Activated naive CD4-positive, alpha-beta T cell treated with anti-CD3 and anti-CD28 coated beads for 36 hours (primary cell): ENCODE measurements around the gene DCHS1. TPM values are rescaled to one million over a fixed set of nuclear protein-coding genes. Genes with fewer than 3 reads are reported as not detected.
A peak's percentile ranks its signal among the peaks of the same experiment; 100 is the strongest.

ENCODE experiments used
- CTCF ChIA-PET: fragments of 350-600 bp; sonication (Branson Sonifier 250); formaldehyde crosslinking; loops from one replicate; lab custom pipeline; 2021; ENCODE audit warnings: antibody characterized with exemption; lab: Charles Lee
- DNase-seq: peaks from one replicate; pipeline ENCODE4 v3.0.0-alpha.2; 2020
- H3K27ac Mint-ChIP-seq: one replicate; pipeline ENCODE4 v1.8.0; 2021; ENCODE audit warnings: mild to moderate bottlenecking, mixed read lengths
- H3K27me3 Mint-ChIP-seq: one replicate; pipeline ENCODE4 v1.8.0; 2021; ENCODE audit warnings: low read depth, mixed read lengths
- H3K36me3 Mint-ChIP-seq: one replicate; pipeline ENCODE4 v1.8.0; 2021; ENCODE audit warnings: low read depth, mixed read lengths
- H3K4me1 Mint-ChIP-seq: one replicate; pipeline ENCODE4 v1.8.0; 2021; ENCODE audit warnings: low read depth, mixed read lengths
- H3K4me3 Mint-ChIP-seq: one replicate; pipeline ENCODE4 v1.8.0; 2021; ENCODE audit warnings: mild to moderate bottlenecking, moderate library complexity, mixed read lengths
- H3K9me3 Mint-ChIP-seq: one replicate; pipeline ENCODE4 v1.8.0; 2021; ENCODE audit warnings: mixed read lengths
- intact Hi-C: fragments of 100-400 bp; cut with micrococcal nuclease; formaldehyde crosslinking; loops from one replicate; pipeline ENCODE4 v1.15.1; 2023
- total RNA-seq, 2 experiments: library from RNA; stranded (reverse); gene quantifications; one replicate each; pipeline ENCODE4 v1.2.3, GENCODE V29; 2021

DCHS1 gene
- total RNA-seq, 2 experiments from 2014 or later, result 0.79 to 0.88 TPM

DNA sequence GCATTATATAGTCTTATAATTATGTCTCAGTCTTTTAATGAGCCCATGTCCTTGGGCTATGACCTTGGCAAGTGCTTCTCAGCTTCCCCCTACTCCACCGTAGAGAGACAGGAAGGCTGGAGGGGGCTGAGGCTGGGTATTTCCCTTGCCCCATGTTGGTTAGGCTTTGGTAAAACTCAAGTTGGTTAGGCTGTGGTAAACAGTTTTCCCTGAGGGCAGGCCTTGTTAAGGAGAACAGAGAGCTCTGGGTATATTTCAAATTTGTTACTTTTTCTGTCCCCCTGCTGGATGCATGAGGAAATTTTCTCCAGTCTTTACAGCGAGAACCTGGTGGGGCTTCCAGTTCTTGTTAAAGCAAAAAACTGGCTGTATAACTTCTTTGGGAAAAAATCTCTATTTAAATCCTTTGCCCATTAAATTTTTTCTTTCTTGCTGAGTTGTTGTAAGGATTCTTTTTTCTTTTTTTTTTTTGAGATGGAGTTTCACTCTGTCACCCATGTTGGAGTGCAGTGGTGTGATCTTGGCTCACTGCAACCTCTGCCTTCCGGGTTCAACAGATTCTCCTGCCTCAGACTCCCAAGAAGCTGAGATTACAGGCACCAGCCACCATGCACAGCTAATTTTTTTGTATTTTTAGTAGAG lies 12.2 kb upstream of the DCHS1 start:
- Mint-ChIP-seq H3K9me3 (no peaks in the 10 kb centered on the region), H3K4me3 (no peak overlapping the region), H3K27me3 (no peaks in the 10 kb centered on the region), H3K4me1 (peaks cover 63% of the 10 kb centered on the region), H3K36me3 (no peaks in the 10 kb centered on the region), H3K27ac (peak overlapping the region; percentile 28)
- intact Hi-C loops, result loop anchor here (1.0 to 2.0 kb wide), 3 partner anchors 15 to 64 kb away; partner anchors contain the start of genes MRPL17 and TPP1
- CTCF ChIA-PET, result interaction anchor here (0.6 to 2.5 kb wide), 18 partner anchors 9 to 168 kb away, joined by 3 to 14 read pairs (median 4); partner anchors contain the start of genes ILK, MRPL17 and TAF10
- DNase-seq, result peak; percentile 59

DNA sequence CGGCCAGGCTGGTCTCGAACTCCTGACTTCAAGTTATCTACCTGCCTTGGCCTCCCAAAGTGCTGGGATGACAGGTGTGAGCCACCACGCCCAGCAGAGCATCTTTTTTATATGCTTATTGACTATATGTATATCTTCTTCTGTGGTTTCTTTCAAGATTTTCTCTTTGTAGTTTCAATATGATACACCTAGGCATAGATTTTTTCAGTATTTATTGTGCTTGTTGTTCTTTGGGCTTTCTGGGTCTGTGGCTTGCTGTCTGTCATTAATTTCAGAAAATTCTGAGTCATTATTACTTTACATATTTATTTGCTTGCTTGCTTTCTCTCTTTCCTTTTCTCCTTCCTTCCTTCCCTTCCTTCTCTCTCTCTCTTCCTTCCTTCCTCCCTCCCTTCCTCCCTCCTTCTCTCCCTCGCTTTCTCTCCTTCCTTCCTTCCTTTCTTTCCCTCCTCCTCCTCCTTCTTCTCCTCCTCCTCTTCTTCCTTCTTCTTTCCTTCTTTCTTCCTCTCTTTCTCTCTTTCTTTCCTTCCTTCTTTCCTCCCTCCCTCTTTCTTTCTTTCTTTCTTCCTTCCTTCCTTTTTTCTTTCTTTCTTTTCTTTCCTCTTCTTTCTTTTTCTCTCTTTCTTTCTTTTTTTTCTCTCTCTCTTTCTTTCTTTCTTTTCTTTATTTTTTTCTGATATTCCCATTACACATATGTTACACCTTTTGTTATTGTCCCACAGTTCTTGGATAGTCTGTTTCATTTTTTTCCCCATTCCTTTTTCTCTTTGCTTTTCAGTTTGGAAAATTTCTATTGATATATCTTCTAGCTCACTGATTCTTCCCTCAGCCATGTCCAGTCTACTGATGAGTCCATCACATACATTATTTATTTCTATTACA lies 10.9 kb upstream of the DCHS1 start:
- no peak for DNase-seq
- Mint-ChIP-seq H3K27ac (no peak overlapping the region), H3K27me3 (no peaks in the 10 kb centered on the region), H3K36me3 (no peaks in the 10 kb centered on the region), H3K9me3 (no peaks in the 10 kb centered on the region), H3K4me1 (peaks cover 50% of the 10 kb centered on the region), H3K4me3 (no peak overlapping the region)
- intact Hi-C loops, result loop anchor here (1.0 to 2.0 kb wide), 2 partner anchors 16 to 47 kb away; partner anchors contain the start of genes MRPL17 and TPP1
- CTCF ChIA-PET, result interaction anchor here (0.6 to 2.5 kb wide), 10 partner anchors 9 to 267 kb away, joined by 3 to 14 read pairs (median 6); partner anchors contain the start of genes ILK and TAF10

DNA sequence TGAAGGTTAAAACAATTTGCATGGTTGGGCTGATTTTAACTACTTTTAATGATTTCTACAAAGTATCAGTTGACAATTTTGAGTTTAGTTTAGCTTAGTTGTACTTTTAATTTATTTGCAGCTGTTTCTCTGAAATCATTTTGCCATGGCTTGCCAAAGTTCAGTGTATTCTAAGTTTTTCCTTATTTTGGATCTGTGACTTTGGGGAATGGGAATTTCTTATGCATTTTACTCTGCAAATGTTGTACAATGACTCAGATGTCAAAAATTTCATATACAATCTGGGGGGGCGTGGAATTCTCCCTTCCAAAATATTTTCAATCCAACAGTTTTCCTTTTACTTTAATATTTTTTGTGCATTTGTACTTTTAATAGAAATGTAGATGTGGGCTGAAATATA lies 8.9 kb upstream of the DCHS1 start:
- Mint-ChIP-seq H3K4me3 (no peak overlapping the region), H3K27me3 (no peaks in the 10 kb centered on the region), H3K27ac (no peak overlapping the region), H3K4me1 (peaks cover 31% of the 10 kb centered on the region), H3K9me3 (no peaks in the 10 kb centered on the region), H3K36me3 (no peaks in the 10 kb centered on the region)
- CTCF ChIA-PET, result interaction anchor here (1.2 kb wide), 2 partner anchors 10 to 19 kb away, joined by 3 read pairs; partner anchors contain the start of gene MRPL17
- no peak for DNase-seq
- intact Hi-C loops, result no loop called here

DNA sequence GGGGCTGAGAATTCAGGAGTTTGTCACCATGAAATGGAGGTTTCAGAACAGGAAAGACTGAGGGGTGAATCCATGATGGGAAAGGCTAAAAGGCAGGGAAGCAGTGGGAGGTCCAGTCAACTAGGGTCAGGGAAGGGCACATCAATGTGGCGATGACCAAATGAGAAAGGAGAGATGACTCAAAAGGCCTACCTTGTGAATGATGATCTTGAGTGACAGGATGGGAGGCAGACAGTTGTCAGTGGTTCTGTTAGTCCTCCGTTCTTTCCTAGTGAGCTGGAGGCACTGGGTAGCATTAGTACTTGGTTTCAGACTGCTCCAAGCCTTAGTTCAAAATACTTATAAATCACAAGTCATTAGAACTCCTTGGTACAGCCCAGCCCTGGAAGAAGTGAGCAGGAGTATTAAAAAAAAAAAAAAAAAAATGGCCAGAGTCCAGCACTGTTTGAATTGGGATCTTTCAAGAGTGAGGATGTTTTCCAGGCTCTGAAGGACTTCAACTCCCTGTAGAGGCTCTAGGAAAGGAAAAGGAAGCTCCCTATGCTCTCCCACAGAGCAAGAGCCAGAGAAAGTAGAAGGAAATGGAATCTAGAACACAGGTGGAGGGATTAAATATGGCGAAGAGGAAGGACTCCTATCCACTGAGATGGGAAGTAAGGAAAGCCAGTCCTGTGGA lies 8.3 kb upstream of the DCHS1 start:
- intact Hi-C loops, result no loop called here
- DNase-seq, result no peak
- H3K27me3 Mint-ChIP-seq, result no peaks in the 10 kb centered on the region
- H3K9me3 Mint-ChIP-seq, result no peaks in the 10 kb centered on the region
- CTCF ChIA-PET, result interaction anchor here (1.2 kb wide), 1 partner anchor 19 kb away, joined by 3 read pairs; the partner anchor contains the start of gene MRPL17
- peaks cover 31% of the 10 kb centered on the region for H3K4me1 Mint-ChIP-seq
- no peaks in the 10 kb centered on the region for H3K36me3 Mint-ChIP-seq
- no peak overlapping the region for H3K4me3 Mint-ChIP-seq
- H3K27ac Mint-ChIP-seq, result no peak overlapping the region

DNA sequence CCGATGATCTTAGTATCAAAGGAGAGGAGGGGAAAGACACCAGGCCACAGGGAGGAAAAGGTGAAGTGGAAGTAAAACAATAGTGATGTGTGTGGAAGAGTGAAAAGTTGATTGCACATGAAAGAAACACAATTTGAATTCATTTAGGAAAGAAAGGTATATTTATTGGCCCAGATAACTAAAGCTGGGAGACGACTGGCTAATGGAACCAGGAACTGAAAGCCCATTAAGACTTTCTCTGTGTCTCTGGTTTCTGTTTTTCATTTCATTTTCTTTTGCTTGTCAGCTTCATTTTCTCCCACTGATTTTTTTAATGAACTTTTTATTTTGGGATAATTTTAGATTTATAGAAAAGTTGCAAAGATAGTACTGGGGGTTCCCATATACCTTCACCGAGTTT lies 5.1 kb upstream of the DCHS1 start:
- Mint-ChIP-seq H3K27me3 (no peaks in the 10 kb centered on the region), H3K9me3 (no peaks in the 10 kb centered on the region), H3K4me3 (no peak overlapping the region), H3K27ac (no peak overlapping the region), H3K4me1 (peaks cover 12% of the 10 kb centered on the region), H3K36me3 (no peaks in the 10 kb centered on the region)
- intact Hi-C loops, result no loop called here
- CTCF ChIA-PET, result no interaction called here
- no peak for DNase-seq

DNA sequence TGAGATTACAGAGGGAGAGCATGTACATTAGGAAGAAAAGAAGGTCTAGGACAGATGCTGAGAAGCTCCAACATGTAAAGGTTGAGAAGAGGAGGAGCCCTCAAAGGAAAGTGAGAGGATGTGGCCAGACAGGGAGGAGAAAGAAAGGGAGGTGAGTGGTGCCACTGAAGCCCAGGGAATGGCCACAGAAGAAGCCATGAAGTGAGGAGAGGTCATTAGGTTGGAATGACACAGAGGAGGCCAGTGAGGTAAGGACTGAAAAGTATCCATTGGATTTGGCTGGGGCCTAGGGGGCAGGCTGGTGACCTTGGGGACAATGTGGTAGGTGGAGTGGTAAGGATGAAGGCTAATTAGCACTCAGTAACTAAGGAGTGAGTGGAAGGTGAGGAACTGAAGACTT lies 3.0 kb upstream of the DCHS1 start:
- no peaks in the 10 kb centered on the region for H3K9me3 Mint-ChIP-seq
- H3K36me3 Mint-ChIP-seq, result no peaks in the 10 kb centered on the region
- H3K27ac Mint-ChIP-seq, result no peak overlapping the region
- CTCF ChIA-PET, result interaction anchor here (0.6 to 1.2 kb wide), 2 partner anchors 9 to 24 kb away, joined by 6 to 7 read pairs; partner anchors contain the start of gene MRPL17
- H3K4me3 Mint-ChIP-seq, result no peak overlapping the region
- no peak for DNase-seq
- peaks cover 8% of the 10 kb centered on the region for H3K4me1 Mint-ChIP-seq
- intact Hi-C loops, result no loop called here
- H3K27me3 Mint-ChIP-seq, result no peaks in the 10 kb centered on the region

DNA sequence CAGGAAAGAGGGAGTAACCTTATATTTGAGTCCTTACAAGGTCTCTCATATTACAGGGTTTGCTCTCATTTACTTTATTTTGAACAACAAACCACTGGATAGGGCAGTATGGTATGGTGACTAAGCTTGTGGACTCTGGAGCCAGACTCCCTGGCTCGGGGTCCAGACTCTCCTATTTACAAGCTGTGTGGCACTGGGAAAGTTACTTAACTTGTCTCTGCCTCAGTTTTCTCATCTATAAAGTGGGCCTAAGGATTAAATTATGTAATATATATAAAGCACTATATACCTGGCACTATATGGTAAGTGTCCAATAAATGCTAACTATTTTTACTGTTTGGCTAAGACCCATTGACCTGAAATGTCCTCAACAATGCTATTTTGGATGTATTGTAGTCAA lies 1.7 kb upstream of the DCHS1 start:
- Mint-ChIP-seq H3K4me1 (peaks cover 3% of the 10 kb centered on the region), H3K36me3 (no peaks in the 10 kb centered on the region), H3K27ac (no peak overlapping the region), H3K9me3 (no peaks in the 10 kb centered on the region), H3K4me3 (peak overlapping the region; percentile 5), H3K27me3 (no peaks in the 10 kb centered on the region)
- DNase-seq, result no peak
- intact Hi-C loops, result no loop called here
- CTCF ChIA-PET, result interaction anchor here (1.5 to 1.8 kb wide), 2 partner anchors 10 to 126 kb away, joined by 4 to 5 read pairs; no protein-coding TSS in a partner anchor

DNA sequence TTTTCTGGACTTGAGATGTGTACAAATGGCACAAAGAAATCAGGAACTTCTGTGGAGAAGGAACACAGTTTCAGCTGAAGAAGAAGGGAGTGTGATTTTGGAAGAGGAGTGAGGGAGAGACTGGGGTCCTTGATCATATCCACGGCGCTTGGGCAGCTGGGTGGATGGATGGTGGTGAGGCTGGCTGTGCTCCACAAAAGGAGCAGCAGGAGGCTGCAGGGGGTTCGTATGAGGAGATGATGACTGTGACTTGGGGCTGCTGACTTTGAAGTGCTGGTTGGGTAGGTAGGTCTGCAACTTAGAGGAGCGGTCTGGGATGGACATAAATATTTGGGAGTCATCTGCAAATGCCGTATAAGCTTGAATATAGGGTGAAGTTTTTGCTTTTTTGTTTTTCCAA lies 1.3 kb upstream of the DCHS1 start:
- Mint-ChIP-seq H3K27me3 (no peaks in the 10 kb centered on the region), H3K4me3 (peak overlapping the region; percentile 5), H3K36me3 (no peaks in the 10 kb centered on the region), H3K4me1 (peaks cover 3% of the 10 kb centered on the region), H3K9me3 (no peaks in the 10 kb centered on the region), H3K27ac (no peak overlapping the region)
- DNase-seq, result no peak
- CTCF ChIA-PET, result interaction anchor here (1.5 to 1.8 kb wide), 2 partner anchors 11 to 126 kb away, joined by 4 to 5 read pairs; no protein-coding TSS in a partner anchor
- intact Hi-C loops, result no loop called here

DNA sequence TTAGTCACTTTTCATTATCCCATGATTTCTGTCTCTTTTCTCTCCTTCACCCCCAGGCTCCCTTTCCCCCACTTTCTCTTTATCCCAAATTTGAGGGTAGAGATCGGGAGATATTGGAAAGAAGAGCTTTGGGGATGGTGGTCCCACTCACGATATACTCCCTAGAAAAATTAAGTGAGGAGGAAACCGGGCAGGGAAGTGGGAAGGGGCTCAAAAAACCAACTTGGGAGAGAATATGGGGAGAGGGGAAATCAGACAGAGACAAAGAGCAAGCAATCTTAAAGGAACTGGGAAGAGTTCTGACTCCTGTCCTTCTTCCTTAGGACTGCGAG lies 941 bp upstream of the DCHS1 start:
- Mint-ChIP-seq H3K27me3 (no peaks in the 10 kb centered on the region), H3K9me3 (no peaks in the 10 kb centered on the region), H3K36me3 (no peaks in the 10 kb centered on the region), H3K27ac (no peak overlapping the region), H3K4me1 (peaks cover 3% of the 10 kb centered on the region), H3K4me3 (peak overlapping the region; percentile 61)
- DNase-seq, result no peak
- intact Hi-C loops, result no loop called here
- CTCF ChIA-PET, result interaction anchor here (1.5 to 1.8 kb wide), 2 partner anchors 11 to 126 kb away, joined by 4 to 5 read pairs; no protein-coding TSS in a partner anchor

DNA sequence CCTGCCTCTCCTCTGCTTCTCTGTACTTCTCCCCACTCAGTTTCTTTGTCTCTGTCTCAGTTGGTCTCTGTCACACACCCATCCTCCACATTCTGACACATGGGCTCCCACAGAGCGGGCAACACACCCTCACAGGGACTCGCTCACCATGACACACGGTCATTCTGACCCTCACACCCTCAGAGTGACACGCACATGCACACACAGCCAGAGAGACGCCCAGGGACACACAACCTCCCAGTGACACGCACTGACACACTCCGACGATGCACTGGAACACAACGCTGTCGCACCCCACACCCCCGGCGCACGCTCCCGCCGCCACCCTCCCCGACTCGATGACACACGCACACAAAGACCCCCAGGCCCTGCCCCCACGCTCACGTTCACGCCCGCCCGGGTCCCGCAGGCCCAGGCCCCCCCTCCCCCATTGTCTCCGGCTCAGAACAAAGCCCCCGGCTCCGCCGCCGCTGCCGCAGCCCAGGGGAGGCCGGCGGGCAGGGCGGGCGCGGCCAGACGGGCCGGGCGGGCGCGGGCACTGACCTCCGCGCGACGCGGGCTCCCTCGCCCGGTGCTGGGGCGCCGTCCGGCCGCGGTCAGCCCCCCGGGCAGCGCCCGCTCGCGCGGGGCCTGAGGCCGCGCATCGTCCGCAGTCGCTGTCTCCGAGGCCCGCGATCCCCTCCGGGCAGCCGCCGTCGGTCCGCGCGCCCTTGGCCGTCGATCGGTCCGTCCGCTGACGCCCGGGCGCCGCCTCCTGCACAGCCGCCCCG lies 404 bp downstream of the DCHS1 start:
- no peaks in the 10 kb centered on the region for H3K9me3 Mint-ChIP-seq
- no peak overlapping the region for H3K4me3 Mint-ChIP-seq
- intact Hi-C loops, result loop anchor here (2.0 kb wide), 1 partner anchor 16 kb away; no protein-coding TSS in a partner anchor
- H3K27me3 Mint-ChIP-seq, result no peaks in the 10 kb centered on the region
- CTCF ChIA-PET, result interaction anchor here (1.0 kb wide), 1 partner anchor 10 kb away, joined by 3 read pairs; no protein-coding TSS in a partner anchor
- no peak overlapping the region for H3K27ac Mint-ChIP-seq
- peaks cover 3% of the 10 kb centered on the region for H3K4me1 Mint-ChIP-seq
- H3K36me3 Mint-ChIP-seq, result no peaks in the 10 kb centered on the region
- DNase-seq, result peak; percentile 46

DNA sequence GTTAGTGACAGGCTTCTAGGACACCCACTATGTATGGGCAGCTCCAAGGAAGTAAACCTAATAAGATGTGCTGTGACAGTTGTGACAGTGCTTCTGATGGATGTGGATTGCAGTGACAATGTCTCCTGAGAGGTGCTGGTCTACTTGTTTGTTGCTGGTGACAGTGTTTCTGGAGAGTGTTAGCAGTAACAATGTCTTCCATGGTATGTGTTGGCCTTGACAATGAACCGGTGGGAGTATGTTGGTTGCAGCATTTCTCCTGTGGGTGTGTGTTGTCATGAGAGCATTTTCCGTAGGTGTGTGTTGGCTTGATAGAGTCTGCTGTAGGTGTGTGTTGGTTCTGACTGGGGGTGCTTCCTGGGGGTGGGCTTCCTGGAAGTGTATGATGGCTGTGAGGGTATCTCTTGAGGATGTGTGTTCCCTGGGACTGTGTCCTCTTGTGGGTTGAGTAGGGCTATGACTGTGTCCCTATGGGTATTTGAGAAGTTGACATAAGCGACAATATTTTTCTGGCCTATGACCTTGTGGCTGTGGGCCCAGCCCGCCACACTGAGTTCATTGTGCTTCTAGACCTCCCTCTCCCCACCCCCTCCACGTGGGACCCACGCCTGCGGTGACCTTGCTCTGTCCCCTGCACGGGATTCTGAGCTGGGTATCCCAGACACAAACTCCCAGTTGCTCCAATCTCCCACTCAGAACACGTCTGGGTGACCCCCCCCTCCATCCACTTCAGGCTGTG lies 1.2 kb downstream of the DCHS1 start:
- intact Hi-C loops, result loop anchor here (2.0 kb wide), 1 partner anchor 16 kb away; no protein-coding TSS in a partner anchor
- no peaks in the 10 kb centered on the region for H3K36me3 Mint-ChIP-seq
- H3K27ac Mint-ChIP-seq, result no peak overlapping the region
- DNase-seq, result no peak
- no peak overlapping the region for H3K4me3 Mint-ChIP-seq
- peaks cover 3% of the 10 kb centered on the region for H3K4me1 Mint-ChIP-seq
- CTCF ChIA-PET, result interaction anchor here (0.6 to 1.0 kb wide), 4 partner anchors 10 to 987 kb away, joined by 3 to 5 read pairs (median 3); no protein-coding TSS in a partner anchor
- no peaks in the 10 kb centered on the region for H3K27me3 Mint-ChIP-seq
- H3K9me3 Mint-ChIP-seq, result no peaks in the 10 kb centered on the region
